ENCODE results near the gene DLEU7. TPM values are rescaled to one million over a fixed set of nuclear protein-coding genes. Genes with fewer than 3 reads are reported as not detected.

Gene DLEU7
- total and polyA plus RNA-seq, 10 donors = 0.17 to 2.0 (median 0.65) TPM

DNA sequence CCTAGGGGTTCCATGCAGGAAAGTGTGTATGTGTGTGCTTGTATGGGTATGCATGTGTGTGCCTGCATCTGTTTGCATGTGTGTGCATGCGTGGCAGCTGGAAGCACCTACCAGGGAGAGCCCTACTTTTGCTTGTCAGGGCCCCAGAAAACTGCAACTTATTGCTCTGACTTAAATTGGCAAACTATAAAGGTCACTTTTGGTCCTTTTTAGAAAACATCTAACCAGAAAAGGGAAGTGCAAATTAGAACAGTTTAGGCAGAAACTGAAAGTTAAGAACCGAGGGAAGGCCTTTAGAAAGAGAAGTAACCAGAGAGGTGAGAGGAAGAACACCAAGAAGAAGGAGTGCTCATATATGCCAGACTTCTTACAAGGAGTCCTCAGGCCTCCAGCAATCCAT, 32.5 kb downstream of the DLEU7 start:
- H3K9me3 ChIP-seq = peaks cover 0 to under 1% (median 0%) of the 10 kb centered on the region in 8 donors
- no peaks in the 10 kb centered on the region for H3K36me3 ChIP-seq
- intact Hi-C loops (cut with DNase I; ENCODE audit: low total_unique reads) = no loop called here
- peaks cover 5 to 34% (median 16%) of the 10 kb centered on the region in 6 donors for H3K4me1 ChIP-seq
- no peak overlapping the region for H3K4me3 ChIP-seq
- DNase-seq = no peak
- no peaks in the 10 kb centered on the region for H3K27me3 ChIP-seq (replicated peaks in 1 of 7)
- TF ChIP-seq POLR2AphosphoS5 (IDR thresholded peaks at IDR 0.05) (no peak), POLR2A (IDR thresholded peaks at IDR 0.05) (no peak)
- TF ChIP-seq, protein P1, sequence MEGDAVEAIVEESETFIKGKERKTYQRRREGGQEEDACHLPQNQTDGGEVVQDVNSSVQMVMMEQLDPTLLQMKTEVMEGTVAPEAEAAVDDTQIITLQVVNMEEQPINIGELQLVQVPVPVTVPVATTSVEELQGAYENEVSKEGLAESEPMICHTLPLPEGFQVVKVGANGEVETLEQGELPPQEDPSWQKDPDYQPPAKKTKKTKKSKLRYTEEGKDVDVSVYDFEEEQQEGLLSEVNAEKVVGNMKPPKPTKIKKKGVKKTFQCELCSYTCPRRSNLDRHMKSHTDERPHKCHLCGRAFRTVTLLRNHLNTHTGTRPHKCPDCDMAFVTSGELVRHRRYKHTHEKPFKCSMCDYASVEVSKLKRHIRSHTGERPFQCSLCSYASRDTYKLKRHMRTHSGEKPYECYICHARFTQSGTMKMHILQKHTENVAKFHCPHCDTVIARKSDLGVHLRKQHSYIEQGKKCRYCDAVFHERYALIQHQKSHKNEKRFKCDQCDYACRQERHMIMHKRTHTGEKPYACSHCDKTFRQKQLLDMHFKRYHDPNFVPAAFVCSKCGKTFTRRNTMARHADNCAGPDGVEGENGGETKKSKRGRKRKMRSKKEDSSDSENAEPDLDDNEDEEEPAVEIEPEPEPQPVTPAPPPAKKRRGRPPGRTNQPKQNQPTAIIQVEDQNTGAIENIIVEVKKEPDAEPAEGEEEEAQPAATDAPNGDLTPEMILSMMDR (IDR thresholded peaks at IDR 0.05 in 8 of 11, conservative IDR thresholded peaks at IDR 0.05 in 3 of 11) = no peak
- WGBS, 5 donors = 26 to 35% (median 31%) methylated on average over 2 of the region's 2 CpGs
- peak overlapping the region in 7 of 8 donors; percentile 1 to 85 (median 70) for H3K27ac ChIP-seq

GRCh38 chr13:50810468-50810867, 33.0 kb downstream of the DLEU7 start:
- no peak overlapping the region for H3K4me3 ChIP-seq
- no peak for DNase-seq
- peaks cover 0 to 6% (median 5%) of the 10 kb centered on the region in 8 donors for H3K9me3 ChIP-seq
- no peak for TF ChIP-seq POLR2A (IDR thresholded peaks at IDR 0.05)
- no peak for TF ChIP-seq POLR2AphosphoS5 (IDR thresholded peaks at IDR 0.05)
- TF ChIP-seq, protein P1 (IDR thresholded peaks at IDR 0.05 in 8 of 11, conservative IDR thresholded peaks at IDR 0.05 in 3 of 11) = no peak
- H3K36me3 ChIP-seq = no peaks in the 10 kb centered on the region
- H3K4me1 ChIP-seq = peaks cover 5 to 34% (median 16%) of the 10 kb centered on the region in 6 donors
- peak overlapping the region in 7 of 8 donors; percentile 1 to 85 (median 70) for H3K27ac ChIP-seq
- intact Hi-C loops (cut with DNase I; ENCODE audit: low total_unique reads) = no loop called here
- H3K27me3 ChIP-seq (replicated peaks in 1 of 7) = no peaks in the 10 kb centered on the region
- 79 to 90% (median 87%) methylated on average over 4 of the region's 4 CpGs for WGBS, 5 donors

GRCh38 chr13:50809133-50810090, 34.1 kb downstream of the DLEU7 start:
- TF ChIP-seq, protein P1 (IDR thresholded peaks at IDR 0.05 in 8 of 11, conservative IDR thresholded peaks at IDR 0.05 in 3 of 11) = no peak
- TF ChIP-seq POLR2AphosphoS5 (IDR thresholded peaks at IDR 0.05) (no peak), POLR2A (IDR thresholded peaks at IDR 0.05) (no peak)
- Histone ChIP-seq H3K4me1 (peaks cover 5 to 34% (median 16%) of the 10 kb centered on the region in 6 donors), H3K36me3 (no peaks in the 10 kb centered on the region), H3K9me3 (peaks cover 0 to 17% (median 15%) of the 10 kb centered on the region in 8 donors), H3K27ac (peak overlapping the region in 1 of 8 donors; percentile 15), H3K4me3 (no peak overlapping the region), H3K27me3 (replicated peaks in 1 of 7) (no peaks in the 10 kb centered on the region)
- 66 to 82% (median 74%) methylated on average over 8 of the region's 8 CpGs for WGBS, 5 donors
- no peak for DNase-seq
- intact Hi-C loops (cut with DNase I; ENCODE audit: low total_unique reads) = loop anchor here (10.0 kb wide), 1 partner anchor 275 kb away; no protein-coding TSS in a partner anchor

- peaks cover 0 to 30% (median 15%) of the 10 kb centered on the region in 6 donors for H3K4me1 ChIP-seq
- no peak for DNase-seq
- intact Hi-C loops (cut with DNase I; ENCODE audit: low total_unique reads) = loop anchor here (10.0 kb wide), 1 partner anchor 271 kb away; no protein-coding TSS in a partner anchor
- H3K27me3 ChIP-seq (replicated peaks in 1 of 7) = no peaks in the 10 kb centered on the region
- H3K27ac ChIP-seq = no peak overlapping the region
- H3K4me3 ChIP-seq = no peak overlapping the region
- no peaks in the 10 kb centered on the region for H3K36me3 ChIP-seq
- no peak for TF ChIP-seq POLR2AphosphoS5 (IDR thresholded peaks at IDR 0.05)
- TF ChIP-seq, protein P1 (IDR thresholded peaks at IDR 0.05 in 8 of 11, conservative IDR thresholded peaks at IDR 0.05 in 3 of 11) = no peak
- no peak for TF ChIP-seq POLR2A (IDR thresholded peaks at IDR 0.05)
- H3K9me3 ChIP-seq = peaks cover 0 to 20% (median 17%) of the 10 kb centered on the region in 8 donors
Observed at GRCh38 chr13:50805805-50806204, 37.7 kb downstream of the DLEU7 start.
